ENCODE results near the gene TACC2.
"Not testable (repeated sequence)": the region's sequence is repeated elsewhere in the genome, so short reads cannot be mapped to it uniquely, and the experiment has no call there.

TACC2 gene

GRCh38 chr10:122018951-122019413 is 30.0 kb downstream of the TACC2 start:
- no peak overlapping the region for H3K4me3 ChIP-seq (ENCODE audit: low read depth, low read length)
- no peak for TF ChIP-seq CTCF (IDR thresholded peaks at IDR 0.05; ENCODE audit: low read depth, low read length, missing control alignments)
- DNase-seq (ENCODE audit: low read depth) = no peak
- in situ Hi-C loops (cut with HindIII; ENCODE audit: low sequenced_read_pairs) = no loop called here

- DNase-seq (ENCODE audit: low read depth) = no peak
- no peak overlapping the region for H3K4me3 ChIP-seq (ENCODE audit: low read depth, low read length)
- TF ChIP-seq CTCF (IDR thresholded peaks at IDR 0.05; ENCODE audit: low read depth, low read length, missing control alignments) = no peak
- in situ Hi-C loops (cut with HindIII; ENCODE audit: low sequenced_read_pairs) = no loop called here
These were observed 30.5 kb downstream of the TACC2 start for GRCh38 chr10:122019414-122019975.

- no peak for DNase-seq (ENCODE audit: low read depth)
- in situ Hi-C loops (cut with HindIII; ENCODE audit: low sequenced_read_pairs) = no loop called here
- no peak for TF ChIP-seq CTCF (IDR thresholded peaks at IDR 0.05; ENCODE audit: low read depth, low read length, missing control alignments)
- H3K4me3 ChIP-seq (ENCODE audit: low read depth, low read length) = no peak overlapping the region
These were observed 31.3 kb downstream of the TACC2 start for GRCh38 chr10:122020226-122020625.

GRCh38 chr10:122021379-122021778 is 32.4 kb downstream of the TACC2 start:
- TF ChIP-seq CTCF (IDR thresholded peaks at IDR 0.05; ENCODE audit: low read depth, low read length, missing control alignments) = no peak
- DNase-seq (ENCODE audit: low read depth) = no peak
- in situ Hi-C loops (cut with HindIII; ENCODE audit: low sequenced_read_pairs) = no loop called here

GRCh38 chr10:122021828-122022227 is 32.9 kb downstream of the TACC2 start:
- in situ Hi-C loops (cut with HindIII; ENCODE audit: low sequenced_read_pairs) = no loop called here
- no peak for TF ChIP-seq CTCF (IDR thresholded peaks at IDR 0.05; ENCODE audit: low read depth, low read length, missing control alignments)
- H3K4me3 ChIP-seq (ENCODE audit: low read depth, low read length) = no peak overlapping the region
- no peak for DNase-seq (ENCODE audit: low read depth)

More at GRCh38 chr10:122021379-122021778, 32.4 kb downstream of the TACC2 start:
- no peak overlapping the region for H3K4me3 ChIP-seq (ENCODE audit: low read depth, low read length)

GRCh38 chr10:122022276-122022675 is 33.3 kb downstream of the TACC2 start:
- TF ChIP-seq CTCF (IDR thresholded peaks at IDR 0.05; ENCODE audit: low read depth, low read length, missing control alignments) = no peak
- in situ Hi-C loops (cut with HindIII; ENCODE audit: low sequenced_read_pairs) = no loop called here

GRCh38 chr10:122023257-122023656 is 34.3 kb downstream of the TACC2 start:
- in situ Hi-C loops (cut with HindIII; ENCODE audit: low sequenced_read_pairs); DNase-seq (ENCODE audit: low read depth); H3K4me3 ChIP-seq (ENCODE audit: low read depth, low read length): not testable (repeated sequence)

More at GRCh38 chr10:122022276-122022675, 33.3 kb downstream of the TACC2 start:
- no peak overlapping the region for H3K4me3 ChIP-seq (ENCODE audit: low read depth, low read length)
- DNase-seq (ENCODE audit: low read depth) = no peak

Measured in astrocyte of the cerebellum (primary cell).